Lung microvascular endothelial cell (primary cell): ENCODE measurements around the gene PPM1H. TPM values are rescaled to one million over a fixed set of nuclear protein-coding genes. Genes with fewer than 3 reads are reported as not detected.
"Not testable (repeated sequence)": the region's sequence is repeated elsewhere in the genome, so short reads cannot be mapped to it uniquely, and the experiment has no call there.

Experiments
- DNase-seq, 2 donors: peaks; one replicate each; pipeline versions ENCODE4 v3.0.0 to v3.0.0-alpha.2; 2010; ENCODE audit warnings: low read depth in 2 of 2
- total RNA-seq: library from RNA; depleted of rRNA; stranded (reverse); fragments of >200 nt; gene quantifications from 2 replicates; pipeline ENCODE4 v1.2.1, GENCODE V29; 2014

Gene PPM1H
- total RNA-seq, 1 donor from 2014 or later: 0.40 TPM

- no peak for DNase-seq
These were observed 197.3 kb downstream of the PPM1H start for GRCh38 chr12:62737615-62738014.

- DNase-seq: no peak
These were observed 197.8 kb downstream of the PPM1H start for GRCh38 chr12:62737188-62737587.

GRCh38 chr12:62736596-62736995 is 198.4 kb downstream of the PPM1H start:
- DNase-seq: no peak

GRCh38 chr12:62732861-62733427 is 202.0 kb downstream of the PPM1H start:
- DNase-seq: peak; percentile 73 to 92

GRCh38 chr12:62731055-62731820 is 203.7 kb downstream of the PPM1H start:
- DNase-seq: peak in 1 of 2 donors; percentile 73

GRCh38 chr12:62730649-62731048 is 204.3 kb downstream of the PPM1H start:
- DNase-seq: peak; percentile 24 to 28

- DNase-seq: not testable (repeated sequence)
These were observed 205.1 kb downstream of the PPM1H start for GRCh38 chr12:62729579-62730544.

GRCh38 chr12:62728741-62729140 is 206.2 kb downstream of the PPM1H start:
- no peak for DNase-seq

GRCh38 chr12:62726471-62726980 is 208.4 kb downstream of the PPM1H start:
- DNase-seq: no peak

GRCh38 chr12:62725781-62726180 is 209.2 kb downstream of the PPM1H start:
- DNase-seq: no peak

- DNase-seq: peak; percentile 40 to 99
These were observed 210.0 kb downstream of the PPM1H start for GRCh38 chr12:62724947-62725451.

- no peak for DNase-seq
These were observed 210.7 kb downstream of the PPM1H start for GRCh38 chr12:62724285-62724684.

GRCh38 chr12:62722971-62723680 is 211.8 kb downstream of the PPM1H start:
- DNase-seq: peak in 1 of 2 donors; percentile 29

- DNase-seq: peak; percentile 70 to 76
These were observed 214.2 kb downstream of the PPM1H start for GRCh38 chr12:62720661-62721330.

GRCh38 chr12:62720025-62720424 is 214.9 kb downstream of the PPM1H start:
- no peak for DNase-seq

GRCh38 chr12:62718762-62719426 is 216.1 kb downstream of the PPM1H start:
- DNase-seq: no peak

- no peak for DNase-seq
These were observed 217.3 kb downstream of the PPM1H start for GRCh38 chr12:62717643-62718042.

- no peak for DNase-seq
These were observed 218.0 kb downstream of the PPM1H start for GRCh38 chr12:62716866-62717525.

GRCh38 chr12:62716037-62716436 is 218.9 kb downstream of the PPM1H start:
- DNase-seq: no peak
